Stimulated activated CD8-positive, alpha-beta memory T cell treated with anti-CD3 and anti-CD28 coated beads, Interleukin-15, amount 100 ng/mL, for 4 hours (primary cell): ENCODE data around the gene OSBPL8.
"Not testable (repeated sequence)": the region's sequence is repeated elsewhere in the genome, so short reads cannot be mapped to it uniquely, and the experiment has no call there.

ENCODE experiments used
- DNase-seq, 2 donors: peaks; one replicate each; pipeline ENCODE4 v3.0.0-alpha.2; 2020; ENCODE audit warnings: low read depth in 2 of 2

OSBPL8 gene

GRCh38 chr12:76422154-76422542 is 137.4 kb downstream of the OSBPL8 start:
- DNase-seq: no peak

GRCh38 chr12:76421046-76421445 is 138.5 kb downstream of the OSBPL8 start:
- no peak for DNase-seq

GRCh38 chr12:76420222-76420621 is 139.3 kb downstream of the OSBPL8 start:
- no peak for DNase-seq

GRCh38 chr12:76417116-76417515 is 142.5 kb downstream of the OSBPL8 start:
- DNase-seq: no peak

- DNase-seq: no peak
These were observed 146.4 kb downstream of the OSBPL8 start for GRCh38 chr12:76413121-76413520.

- no peak for DNase-seq
These were observed 148.8 kb downstream of the OSBPL8 start for GRCh38 chr12:76410781-76411180.

GRCh38 chr12:76410371-76410770 is 149.2 kb downstream of the OSBPL8 start:
- no peak for DNase-seq

GRCh38 chr12:76409074-76409473 is 150.5 kb downstream of the OSBPL8 start:
- no peak for DNase-seq

- DNase-seq: no peak
These were observed 151.9 kb downstream of the OSBPL8 start for GRCh38 chr12:76407710-76408109.

- DNase-seq: no peak
These were observed 157.3 kb downstream of the OSBPL8 start for GRCh38 chr12:76402259-76402658.

- no peak for DNase-seq
These were observed 159.4 kb downstream of the OSBPL8 start for GRCh38 chr12:76400136-76400535.

- no peak for DNase-seq
These were observed 160.5 kb downstream of the OSBPL8 start for GRCh38 chr12:76399040-76399439.

- no peak for DNase-seq
These were observed 161.5 kb downstream of the OSBPL8 start for GRCh38 chr12:76398106-76398505.

- DNase-seq: no peak
These were observed 168.1 kb downstream of the OSBPL8 start for GRCh38 chr12:76391461-76391860.

GRCh38 chr12:76387614-76388013 is 172.0 kb downstream of the OSBPL8 start:
- DNase-seq: no peak

- DNase-seq: no peak
These were observed 175.0 kb downstream of the OSBPL8 start for GRCh38 chr12:76384560-76384959.

GRCh38 chr12:76383988-76384387 is 175.6 kb downstream of the OSBPL8 start:
- DNase-seq: no peak

- no peak for DNase-seq
These were observed 180.3 kb downstream of the OSBPL8 start for GRCh38 chr12:76379261-76379660.

GRCh38 chr12:76376876-76377275 is 182.7 kb downstream of the OSBPL8 start:
- DNase-seq: not testable (repeated sequence)

- DNase-seq: no peak
These were observed 183.6 kb downstream of the OSBPL8 start for GRCh38 chr12:76375939-76376338.

- DNase-seq: no peak
These were observed 184.1 kb downstream of the OSBPL8 start for GRCh38 chr12:76375470-76375869.

- DNase-seq: no peak
These were observed 185.1 kb downstream of the OSBPL8 start for GRCh38 chr12:76374386-76375020.

- DNase-seq: no peak
These were observed 191.3 kb downstream of the OSBPL8 start for GRCh38 chr12:76368230-76368629.

- no peak for DNase-seq
These were observed 193.4 kb downstream of the OSBPL8 start for GRCh38 chr12:76366163-76366562.
